Fibroblast of lung (primary cell): ENCODE data around the gene REC8. TPM values are rescaled to one million over a fixed set of nuclear protein-coding genes. Genes with fewer than 3 reads are reported as not detected.
A peak's percentile ranks its signal among the peaks of the same experiment; 100 is the strongest.

Experiments used
- DNase-seq, 2 donors: peaks; one replicate each; pipeline versions ENCODE4 v3.0.0 to v3.0.0-alpha.2; 2010; ENCODE audit warnings: low read depth in 2 of 2
- H2AFZ ChIP-seq: 2 replicates; pipeline ENCODE4 v1.5.1; 2012; ENCODE audit warnings: low read length, control low read depth, inconsistent platforms
- H3K27ac ChIP-seq: 2 replicates; pipeline ENCODE4 v1.5.1; 2011; ENCODE audit warnings: low read length, control low read depth; ENCODE audit not compliant: insufficient read depth
- H3K27me3 ChIP-seq: 2 replicates; pipeline ENCODE4 v1.5.1; 2011; ENCODE audit warnings: mild to moderate bottlenecking, low read length; ENCODE audit not compliant: control insufficient read depth, insufficient read depth
- H3K36me3 ChIP-seq: 2 replicates; pipeline ENCODE4 v1.5.1; 2011; ENCODE audit warnings: low read length; ENCODE audit not compliant: control insufficient read depth, insufficient read depth
- H3K4me1 ChIP-seq: 2 replicates; pipeline ENCODE4 v1.5.1; 2011; ENCODE audit warnings: low read length; ENCODE audit not compliant: control insufficient read depth, insufficient read depth; ENCODE audit errors: extremely low read depth
- H3K4me2 ChIP-seq: 2 replicates; pipeline ENCODE4 v1.5.1; 2011; ENCODE audit warnings: low read length, control low read depth; ENCODE audit not compliant: insufficient read depth; ENCODE audit errors: extremely low read depth
- H3K4me3 ChIP-seq, 4 experiments: fragments of 200-600 bp in 1 of 4; sonication (generic) in 1 of 4; replicated peaks in 1 of 4; 2 replicates each; pipeline ENCODE4 v1.5.1; 2011 to 2016; ENCODE audit warnings: low read length in 4 of 4, low read depth in 3 of 4, mild to moderate bottlenecking in 3 of 4, control low read depth in 2 of 4, inconsistent platforms in 1 of 4, mixed read lengths in 1 of 4; ENCODE audit not compliant: insufficient read depth in 1 of 4; ENCODE audit errors: control extremely low read depth in 1 of 4
- H3K79me2 ChIP-seq: 2 replicates; pipeline ENCODE4 v1.5.1; 2012; ENCODE audit warnings: mild to moderate bottlenecking, low read length, inconsistent platforms; ENCODE audit not compliant: control insufficient read depth, insufficient read depth
- H3K9ac ChIP-seq: 2 replicates; pipeline ENCODE4 v1.5.1; 2011; ENCODE audit warnings: mild to moderate bottlenecking, low read length, control low read depth; ENCODE audit not compliant: insufficient read depth
- H3K9me3 ChIP-seq: 2 replicates; pipeline ENCODE4 v1.5.1; 2012; ENCODE audit warnings: low read depth, low read length; ENCODE audit not compliant: control insufficient read depth, insufficient read depth
- H4K20me1 ChIP-seq: 2 replicates; pipeline ENCODE4 v1.5.1; 2011; ENCODE audit warnings: low read length; ENCODE audit not compliant: control insufficient read depth, insufficient read depth; ENCODE audit errors: extremely low read depth
- CTCF ChIP-seq, 2 donors: IDR thresholded peaks in 1 of 2; conservative IDR thresholded peaks in 1 of 2; 1 replicate in 1 of 2; 2 replicates in 1 of 2; pipeline ENCODE4 v1.5.1; 2011 to 2012; ENCODE audit warnings: low read length in 2 of 2, control low read depth in 1 of 2, inconsistent platforms in 1 of 2, low read depth in 1 of 2, mild to moderate bottlenecking in 1 of 2
- EZH2 ChIP-seq: IDR thresholded peaks from 2 replicates; pipeline ENCODE4 v1.5.1; 2012; ENCODE audit warnings: low read length, control low read depth, mild to moderate bottlenecking; ENCODE audit errors: missing control alignments
- polyA plus RNA-seq, 2 donors: library from polyadenylated mRNA; depleted of rRNA in 1 of 2; stranded (reverse) in 1 of 2; unstranded in 1 of 2; fragments of >200 nt; gene quantifications; 2 replicates each; pipeline ENCODE4 v1.2.1, GENCODE V29; 2011 to 2012; ENCODE audit warnings: missing spikeins in 1 of 2
- total RNA-seq: library from RNA; depleted of rRNA; stranded (reverse); fragments of >200 nt; gene quantifications from 2 replicates; pipeline ENCODE4 v1.2.1, GENCODE V29; 2014

Gene REC8
- total and polyA plus RNA-seq, 2 donors (not counting 1 experiment from before 2014, with no cell fraction given), result 1.8 to 2.2 TPM

- no peak overlapping the region for H3K4me3 ChIP-seq
- no peak overlapping the region for H3K9ac ChIP-seq
- H3K79me2 ChIP-seq, result peaks cover 14% of the 10 kb centered on the region
- H2AFZ ChIP-seq, result no peak overlapping the region
- H3K27ac ChIP-seq, result no peak overlapping the region
- H3K36me3 ChIP-seq, result peaks cover 7% of the 10 kb centered on the region
- H4K20me1 ChIP-seq, result no peaks in the 10 kb centered on the region
- no peak overlapping the region for H3K4me2 ChIP-seq
- H3K9me3 ChIP-seq, result no peaks in the 10 kb centered on the region
- no peak for DNase-seq
- TF ChIP-seq CTCF (conservative IDR thresholded peaks at IDR 0.05 in 1 of 2, IDR thresholded peaks at IDR 0.05 in 1 of 2; ENCODE audit: low read depth in 1 of 2, low read length in 2 of 2), result no peak
- no peak for TF ChIP-seq EZH2
- no peaks in the 10 kb centered on the region for H3K27me3 ChIP-seq
- H3K4me1 ChIP-seq, result peaks cover 6% of the 10 kb centered on the region
Observed at GRCh38 chr14:24133735-24134134, 38.1 kb upstream of the REC8 start.

DNA sequence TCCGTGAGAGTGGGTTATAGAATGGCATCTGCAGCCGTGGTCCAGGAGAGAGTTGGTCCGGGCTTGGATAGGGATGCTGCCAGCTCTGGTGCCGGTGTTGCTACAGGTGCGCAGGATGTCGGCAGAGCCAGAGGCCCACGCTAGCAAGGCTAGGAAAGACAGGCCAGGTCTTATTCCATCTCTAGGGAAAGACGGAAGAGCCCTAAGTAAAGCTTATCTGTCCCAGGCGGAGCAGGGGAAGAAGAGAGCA, 36.4 kb upstream of the REC8 start:
- Histone ChIP-seq H3K4me1 (peaks cover 6% of the 10 kb centered on the region), H2AFZ (peak overlapping the region; percentile 85), H3K27me3 (no peaks in the 10 kb centered on the region), H3K36me3 (peaks cover 7% of the 10 kb centered on the region), H3K9ac (peak overlapping the region; percentile 89), H3K79me2 (peaks cover 26% of the 10 kb centered on the region), H3K4me2 (peak overlapping the region; percentile 75), H4K20me1 (no peaks in the 10 kb centered on the region), H3K27ac (no peak overlapping the region), H3K4me3 (peak overlapping the region; percentile 53 to 90 (median 70)), H3K9me3 (no peaks in the 10 kb centered on the region)
- TF ChIP-seq EZH2 (no peak), CTCF (conservative IDR thresholded peaks at IDR 0.05 in 1 of 2, IDR thresholded peaks at IDR 0.05 in 1 of 2; ENCODE audit: low read depth in 1 of 2, low read length in 2 of 2) (no peak)
- DNase-seq, result no peak

- Histone ChIP-seq H4K20me1 (no peaks in the 10 kb centered on the region), H3K4me2 (peak within 1 kb of the TSS; percentile 96), H3K79me2 (peaks cover 29% of the 10 kb centered on the region), H3K27me3 (no peaks in the 10 kb centered on the region), H3K36me3 (peaks cover 7% of the 10 kb centered on the region), H2AFZ (peak within 1 kb of the TSS; percentile 85), H3K4me1 (peaks cover 6% of the 10 kb centered on the region), H3K4me3 (peak within 1 kb of the TSS; percentile 69 to 90 (median 84)), H3K9ac (peak within 1 kb of the TSS; percentile 89), H3K9me3 (no peaks in the 10 kb centered on the region), H3K27ac (peak within 1 kb of the TSS; percentile 87)
- no peak for TF ChIP-seq CTCF (conservative IDR thresholded peaks at IDR 0.05 in 1 of 2, IDR thresholded peaks at IDR 0.05 in 1 of 2; ENCODE audit: low read depth in 1 of 2, low read length in 2 of 2)
- no peak for TF ChIP-seq EZH2
- DNase-seq, result peak; percentile 81 to 82
Observed at GRCh38 chr14:24135834-24136683, 35.8 kb upstream of the REC8 start, which contains the start of gene PSME1. PSME1 (plus strand) TSS chr14:24136194; CDS start chr14:24136263, 69 bp downstream.
